ENCODE data around the gene SLC2A1. TPM values are rescaled to one million over a fixed set of nuclear protein-coding genes. Genes with fewer than 3 reads are reported as not detected.
A peak's percentile ranks its signal among the peaks of the same experiment; 100 is the strongest.
"Not testable (repeated sequence)": the region's sequence is repeated elsewhere in the genome, so short reads cannot be mapped to it uniquely, and the experiment has no call there.

The SLC2A1 gene
- total RNA-seq, 2 donors from 2014 or later: 4.2 to 13.2 TPM

- no peaks in the 10 kb centered on the region for H3K27me3 ChIP-seq
- ATAC-seq (no peak), DNase-seq (no peak)
- no peaks in the 10 kb centered on the region for H3K4me1 ChIP-seq
- H3K36me3 ChIP-seq (replicated peaks in 1 of 2; ENCODE audit: insufficient read depth in 1 of 2, low read depth in 2 of 2): no peaks in the 10 kb centered on the region
- H3K4me3 ChIP-seq: no peak overlapping the region
- WGBS, 2 donors: 42 to 84% methylated on average over 2 of the region's 2 CpGs
- intact Hi-C loops (cut with DNase I): loop anchor here (5.0 kb wide), 1 partner anchor 158 kb away; no protein-coding TSS in a partner anchor
- H3K9me3 ChIP-seq: no peaks in the 10 kb centered on the region
- TF ChIP-seq POLR2A (IDR thresholded peaks at IDR 0.05): no peak
- TF ChIP-seq CTCF (IDR thresholded peaks at IDR 0.05): no peak
- H3K27ac ChIP-seq: no peak overlapping the region
Measured at GRCh38 chr1:42914092-42914627, 44.5 kb downstream of the SLC2A1 start.

- ATAC-seq: peak; percentile 95
- peak; percentile 67 to 84 (median 71) for DNase-seq
- Histone ChIP-seq H3K27ac (no peak overlapping the region), H3K4me1 (no peaks in the 10 kb centered on the region), H3K36me3 (replicated peaks in 1 of 2; ENCODE audit: insufficient read depth in 1 of 2, low read depth in 2 of 2) (no peaks in the 10 kb centered on the region), H3K9me3 (no peaks in the 10 kb centered on the region), H3K27me3 (no peaks in the 10 kb centered on the region), H3K4me3 (no peak overlapping the region)
- 43% methylated on average over 5 of the region's 5 CpGs for WGBS, 2 donors
- TF ChIP-seq CTCF (IDR thresholded peaks at IDR 0.05) (peak; percentile 61 to 97 (median 94)), POLR2A (IDR thresholded peaks at IDR 0.05) (no peak)
- intact Hi-C loops (cut with DNase I): loop anchor here (5.0 kb wide), 1 partner anchor 159 kb away; no protein-coding TSS in a partner anchor
Measured at GRCh38 chr1:42913426-42914091, 45.1 kb downstream of the SLC2A1 start.

- Histone ChIP-seq H3K9me3 (no peaks in the 10 kb centered on the region), H3K36me3 (replicated peaks in 1 of 2; ENCODE audit: insufficient read depth in 1 of 2, low read depth in 2 of 2) (no peaks in the 10 kb centered on the region), H3K4me1 (no peaks in the 10 kb centered on the region), H3K27me3 (no peaks in the 10 kb centered on the region), H3K4me3 (no peak overlapping the region), H3K27ac (no peak overlapping the region)
- no peak for ATAC-seq
- TF ChIP-seq CTCF (IDR thresholded peaks at IDR 0.05) (no peak), POLR2A (IDR thresholded peaks at IDR 0.05) (no peak)
- no peak for DNase-seq
- intact Hi-C loops (cut with DNase I): loop anchor here (5.0 kb wide), 1 partner anchor 161 kb away; no protein-coding TSS in a partner anchor
Measured at GRCh38 chr1:42910985-42911384, 47.7 kb downstream of the SLC2A1 start.

- no peaks in the 10 kb centered on the region for H3K36me3 ChIP-seq (replicated peaks in 1 of 2; ENCODE audit: insufficient read depth in 1 of 2, low read depth in 2 of 2)
- TF ChIP-seq POLR2A (IDR thresholded peaks at IDR 0.05): no peak
- TF ChIP-seq CTCF (IDR thresholded peaks at IDR 0.05): no peak
- intact Hi-C loops (cut with DNase I): no loop called here
- no peak overlapping the region for H3K27ac ChIP-seq
- H3K4me1 ChIP-seq: no peaks in the 10 kb centered on the region
- H3K9me3 ChIP-seq: no peaks in the 10 kb centered on the region
- ATAC-seq (no peak), DNase-seq (no peak)
- no peaks in the 10 kb centered on the region for H3K27me3 ChIP-seq
- no peak overlapping the region for H3K4me3 ChIP-seq
- WGBS, 2 donors: 86 to 91% methylated on average over 3 of the region's 3 CpGs
Measured at GRCh38 chr1:42908046-42908445, 50.6 kb downstream of the SLC2A1 start.

- intact Hi-C loops (cut with DNase I): no loop called here
- no peaks in the 10 kb centered on the region for H3K36me3 ChIP-seq (replicated peaks in 1 of 2; ENCODE audit: insufficient read depth in 1 of 2, low read depth in 2 of 2)
- no peaks in the 10 kb centered on the region for H3K27me3 ChIP-seq
- DNase-seq (no peak), ATAC-seq (no peak)
- no peaks in the 10 kb centered on the region for H3K9me3 ChIP-seq
- no peak overlapping the region for H3K27ac ChIP-seq
- WGBS, 2 donors: 33 to 42% methylated on average over 1 of the region's 1 CpG
- TF ChIP-seq CTCF (IDR thresholded peaks at IDR 0.05) (no peak), POLR2A (IDR thresholded peaks at IDR 0.05) (no peak)
- H3K4me3 ChIP-seq: no peak overlapping the region
- no peaks in the 10 kb centered on the region for H3K4me1 ChIP-seq
Measured at GRCh38 chr1:42904434-42904833, 54.2 kb downstream of the SLC2A1 start.

GRCh38 chr1:42899960-42900359 is 58.7 kb downstream of the SLC2A1 start:
- H3K4me1 ChIP-seq; intact Hi-C loops (cut with DNase I); H3K9me3 ChIP-seq; DNase-seq; H3K4me3 ChIP-seq; ATAC-seq; H3K27ac ChIP-seq; H3K36me3 ChIP-seq (replicated peaks in 1 of 2; ENCODE audit: insufficient read depth in 1 of 2, low read depth in 2 of 2); H3K27me3 ChIP-seq: not testable (repeated sequence)
- WGBS, 2 donors: 80 to 84% methylated on average over 2 to 4 of the region's 4 CpGs
